Left colon (tissue), 2 donors: ENCODE measurements around the gene BACH2. TPM values are rescaled to one million over a fixed set of nuclear protein-coding genes. Genes with fewer than 3 reads are reported as not detected.

ENCODE experiments used
- ATAC-seq: fragments of 200-7000 bp; cut with Tn5 transposase; one replicate; pipeline ENCODE4 v1.9.1; 2020; ENCODE audit warnings: mild to moderate bottlenecking, moderate library complexity
- DNase-seq, 2 donors: peaks; one replicate each; pipeline ENCODE4 v3.0.0-alpha.2; 2020
- intact Hi-C, 2 donors: fragments of 100-400 bp; cut with DNase I in 1 of 2; cut with micrococcal nuclease in 1 of 2; formaldehyde crosslinking; loops; one replicate each; pipeline versions ENCODE4 v1.11.2 to v1.14.0; 2022; cut with DNase I, micrococcal nuclease
- total RNA-seq, 2 donors: library from RNA; stranded (reverse); fragmentation: NEBNext Ultra II Directional; extraction: Animal tissue kit (Norgen Biotek cat#: 25700); gene quantifications; one replicate each; pipeline ENCODE4 v1.2.1, GENCODE V29; 2021
- donor health status: DM: no; HTN: no; CAD: no.
- donor health status: DM: yes; HTN: yes; CAD: no.

The BACH2 gene
- total RNA-seq, 2 donors from 2014 or later: 0.67 to 1.3 TPM

DNA sequence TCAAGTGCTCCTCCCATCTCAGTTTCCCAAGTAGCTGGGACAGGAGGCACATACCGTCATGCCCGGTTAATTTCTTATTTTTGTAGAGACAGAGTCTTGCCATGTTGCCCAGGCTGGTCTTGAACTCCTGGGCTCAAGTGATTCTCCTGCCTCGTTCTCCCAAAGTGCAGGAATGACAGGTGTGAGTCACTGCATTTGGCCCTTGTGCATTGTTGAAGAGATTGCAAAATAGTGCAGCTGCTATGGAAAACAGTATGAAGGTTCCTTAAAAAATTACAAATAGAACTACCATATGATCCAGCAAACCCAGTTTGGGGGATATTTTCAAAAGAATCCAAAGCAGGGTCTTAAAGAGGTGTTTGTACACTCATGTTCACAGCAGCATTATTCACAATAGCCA lies 333.3 kb downstream of the BACH2 start:
- no peak for ATAC-seq
- intact Hi-C loops: no loop called here
- no peak for DNase-seq

- no peak for DNase-seq
- intact Hi-C loops: no loop called here
- ATAC-seq: no peak
These were observed 335.2 kb downstream of the BACH2 start for GRCh38 chr6:89961481-89961880.

DNA sequence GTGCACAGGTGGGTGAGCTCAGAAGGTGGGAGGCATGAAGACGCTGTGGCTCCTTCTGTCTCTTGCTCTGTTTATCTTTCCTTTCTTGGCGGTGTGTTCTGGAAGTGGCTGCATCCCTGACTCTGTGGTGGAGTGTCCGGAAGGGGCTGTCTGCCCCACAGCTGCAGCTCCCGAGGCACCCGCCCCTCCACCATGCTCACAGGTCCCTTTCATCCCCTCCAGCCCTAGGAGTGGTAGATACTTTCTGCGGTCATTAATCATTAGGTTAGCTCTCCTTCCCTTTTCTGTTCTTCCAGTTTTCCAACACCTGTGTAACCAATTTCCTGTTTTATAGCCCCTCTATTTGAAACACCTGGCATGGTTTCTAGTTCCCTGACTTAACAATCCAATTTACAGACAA lies 336.8 kb downstream of the BACH2 start:
- intact Hi-C loops: no loop called here

DNA sequence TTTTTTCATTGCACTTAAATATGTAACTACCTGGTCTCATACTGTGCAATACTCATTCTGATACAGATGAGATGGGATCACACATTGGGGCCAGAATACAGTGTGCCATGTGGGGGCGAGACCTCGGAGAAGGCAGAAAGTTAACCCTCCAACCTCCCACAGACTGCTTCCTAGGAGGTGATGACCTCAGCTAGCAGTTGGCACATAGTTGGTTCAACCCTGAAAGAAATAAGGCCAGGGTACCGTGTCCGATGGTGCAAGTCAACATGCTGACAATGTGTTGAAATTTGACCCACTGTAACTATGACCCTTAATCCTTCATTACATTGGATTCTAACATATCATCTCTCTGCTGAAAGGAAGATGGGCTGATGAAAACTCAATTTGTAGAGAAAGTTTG lies 340.5 kb downstream of the BACH2 start:
- intact Hi-C loops: no loop called here

More for the DNA sequence above, 336.8 kb downstream of the BACH2 start:
- DNase-seq (no peak), ATAC-seq (no peak)

GRCh38 chr6:89955364-89955763 lies 341.3 kb downstream of the BACH2 start:
- intact Hi-C loops: no loop called here
- ATAC-seq (no peak), DNase-seq (no peak)

More for the DNA sequence above, 340.5 kb downstream of the BACH2 start:
- ATAC-seq (no peak), DNase-seq (no peak)

DNA sequence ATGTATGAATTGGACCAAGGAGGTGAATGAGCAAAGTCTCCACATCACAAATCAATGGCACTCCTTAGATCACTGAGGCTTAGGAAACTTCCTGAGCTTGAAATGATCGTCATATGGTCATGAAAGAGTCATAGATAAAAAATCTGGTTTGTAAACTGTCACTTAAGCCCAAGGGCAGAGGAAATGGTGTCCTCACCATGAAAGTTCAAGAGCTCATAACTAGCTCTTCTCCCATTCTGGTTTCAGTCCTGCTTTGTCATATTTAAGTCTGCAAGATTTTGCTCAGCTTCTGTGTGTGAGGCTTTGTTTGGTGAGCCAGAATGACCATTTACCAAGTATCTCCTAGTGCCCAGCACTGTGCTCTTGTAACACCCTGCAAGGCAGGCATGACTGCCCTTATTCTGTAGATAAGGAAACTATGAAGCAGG lies 341.9 kb downstream of the BACH2 start:
- ATAC-seq (no peak), DNase-seq (no peak)
- intact Hi-C loops: loop anchor here in 1 of 2 donors (5.0 kb wide), 1 partner anchor 438 kb away; no protein-coding TSS in a partner anchor

DNA sequence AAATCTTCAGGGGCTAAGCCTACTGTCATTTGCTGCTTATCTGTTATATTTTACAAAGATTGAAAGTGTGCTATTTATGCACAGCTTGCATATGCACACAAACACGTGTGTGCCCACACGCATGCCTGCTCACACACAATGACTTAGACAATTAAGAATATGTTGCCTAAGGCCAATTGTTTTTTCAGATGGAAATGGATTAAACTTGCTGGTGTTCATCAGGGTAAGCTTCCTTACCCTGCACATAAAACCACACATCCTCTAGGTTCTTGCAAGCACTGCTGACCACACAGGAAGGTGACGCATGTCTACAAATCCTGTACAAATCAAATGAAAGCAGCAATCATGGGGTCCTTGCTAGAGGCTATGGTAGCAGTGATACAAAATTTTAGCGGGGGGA lies 344.0 kb downstream of the BACH2 start:
- ATAC-seq: no peak
- intact Hi-C loops: loop anchor here in 1 of 2 donors (5.0 kb wide), 1 partner anchor 440 kb away; no protein-coding TSS in a partner anchor
- DNase-seq: no peak

GRCh38 chr6:89952105-89952671 lies 344.5 kb downstream of the BACH2 start:
- ATAC-seq (no peak), DNase-seq (no peak)
- intact Hi-C loops: loop anchor here in 1 of 2 donors (5.0 kb wide), 1 partner anchor 440 kb away; no protein-coding TSS in a partner anchor

DNA sequence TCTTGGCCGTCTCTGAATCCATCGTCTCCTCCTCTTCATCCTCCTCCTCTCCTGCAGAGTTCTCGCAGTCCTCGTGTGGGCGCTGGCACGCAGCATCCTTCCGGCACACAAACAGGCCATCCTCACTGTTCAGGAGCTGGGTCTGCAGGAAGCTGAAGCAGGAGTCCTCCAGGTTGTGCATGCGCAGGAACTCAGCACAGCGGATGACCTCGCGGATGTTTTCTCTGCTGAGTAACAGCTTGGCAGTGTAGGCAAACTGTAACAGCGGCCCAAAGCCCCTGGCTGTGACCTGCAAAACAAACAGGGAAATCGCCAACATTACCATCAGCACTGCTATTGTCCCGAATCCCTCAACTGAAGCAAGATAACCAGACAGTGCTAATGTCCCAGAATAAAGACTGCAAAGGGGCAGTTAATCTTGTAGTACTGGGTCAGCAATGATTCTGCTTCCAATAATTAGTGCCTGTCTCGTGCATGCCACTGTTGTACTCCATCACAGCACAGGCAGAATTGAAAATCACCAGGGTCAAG lies 345.0 kb downstream of the BACH2 start:
- no peak for DNase-seq
- no peak for ATAC-seq
- intact Hi-C loops: loop anchor here in 1 of 2 donors (5.0 kb wide), 1 partner anchor 441 kb away; no protein-coding TSS in a partner anchor

- DNase-seq (no peak), ATAC-seq (no peak)
- intact Hi-C loops: loop anchor here in 1 of 2 donors (5.0 kb wide), 1 partner anchor 441 kb away; no protein-coding TSS in a partner anchor
These were observed 345.7 kb downstream of the BACH2 start for GRCh38 chr6:89950879-89951391.

- DNase-seq: no peak
- ATAC-seq: no peak
- intact Hi-C loops: loop anchor here in 1 of 2 donors (5.0 kb wide), 1 partner anchor 442 kb away; no protein-coding TSS in a partner anchor
These were observed 346.2 kb downstream of the BACH2 start for GRCh38 chr6:89950446-89950845.

GRCh38 chr6:89948876-89949275 lies 347.8 kb downstream of the BACH2 start:
- ATAC-seq: no peak
- intact Hi-C loops: no loop called here
- DNase-seq: no peak

DNA sequence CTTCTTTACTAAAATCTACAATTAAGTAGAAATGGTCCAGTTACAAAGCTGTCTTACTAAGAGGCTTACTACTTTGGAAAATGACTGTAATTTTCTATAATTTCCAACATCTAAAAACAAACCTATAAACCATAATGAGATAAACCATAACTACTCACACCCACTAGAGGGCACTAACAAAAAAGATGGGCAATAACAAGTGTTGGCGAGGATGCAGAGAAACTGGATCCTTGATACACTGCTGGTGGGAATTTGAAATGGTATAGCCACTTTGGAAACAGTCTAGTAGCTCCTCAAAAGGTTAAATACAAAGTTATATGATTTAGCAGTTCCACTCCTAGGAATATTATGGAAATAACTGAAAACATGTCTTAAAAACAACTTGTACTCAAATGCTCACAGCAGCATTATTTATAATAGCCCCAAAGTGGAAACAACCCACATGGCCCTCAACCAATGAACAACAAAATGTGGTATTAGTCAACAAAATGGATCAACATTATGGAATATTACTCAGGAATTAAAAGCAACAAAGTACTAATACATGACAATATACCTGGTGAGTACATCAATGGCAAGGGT lies 351.7 kb downstream of the BACH2 start:
- DNase-seq (no peak), ATAC-seq (no peak)
- intact Hi-C loops: loop anchor here in 1 of 2 donors (5.0 kb wide), 1 partner anchor 532 kb away; no protein-coding TSS in a partner anchor

DNA sequence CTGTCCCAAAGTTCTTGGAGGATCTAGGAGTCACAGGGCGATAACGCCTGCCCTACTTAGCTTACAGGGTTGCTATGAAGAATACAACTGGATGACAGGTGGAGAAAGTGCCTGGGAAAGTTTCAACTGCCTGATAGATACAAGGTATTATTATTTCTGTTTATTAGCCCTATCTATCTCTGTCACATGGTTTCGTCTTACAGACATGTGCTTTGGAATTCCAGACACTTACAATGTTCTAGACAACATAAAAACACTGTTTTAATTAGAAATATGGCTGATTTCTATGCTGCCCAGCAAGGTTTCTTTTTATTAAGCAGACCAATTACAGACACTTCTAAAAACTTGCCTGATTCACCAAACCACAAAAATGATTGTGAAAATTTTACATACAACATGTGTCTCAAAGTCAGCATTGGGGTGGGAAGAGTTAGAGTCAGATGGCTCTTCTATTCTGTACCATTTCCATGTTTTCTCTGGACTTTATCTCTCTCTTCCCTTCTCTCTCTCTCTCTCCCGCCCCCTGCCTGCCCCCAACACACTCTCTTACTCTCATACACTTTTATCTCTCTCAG lies 352.4 kb downstream of the BACH2 start:
- ATAC-seq (no peak), DNase-seq (no peak)
- intact Hi-C loops: loop anchor here in 1 of 2 donors (5.0 kb wide), 1 partner anchor 533 kb away; no protein-coding TSS in a partner anchor

DNA sequence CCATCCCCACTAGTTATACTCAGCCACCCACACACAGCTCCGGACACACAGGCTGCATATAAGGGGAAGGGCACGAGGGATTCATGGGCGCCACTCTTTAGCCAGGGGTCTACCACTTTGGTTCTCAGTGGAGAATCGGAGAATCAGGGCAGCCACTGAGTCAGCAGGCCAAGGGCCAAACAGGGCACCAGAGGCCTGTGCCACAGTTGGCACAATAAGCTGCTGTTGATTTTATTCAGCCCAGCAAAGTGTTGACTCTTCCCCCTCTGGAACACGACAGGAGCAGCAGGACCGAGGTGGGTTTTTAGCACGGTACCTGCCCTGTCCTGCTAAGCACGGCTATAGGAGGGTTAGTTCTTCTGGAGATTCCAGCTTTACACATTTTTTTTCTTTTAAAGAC lies 354.0 kb downstream of the BACH2 start:
- ATAC-seq: no peak
- no peak for DNase-seq
- intact Hi-C loops: loop anchor here in 1 of 2 donors (5.0 kb wide), 1 partner anchor 535 kb away; no protein-coding TSS in a partner anchor

DNA sequence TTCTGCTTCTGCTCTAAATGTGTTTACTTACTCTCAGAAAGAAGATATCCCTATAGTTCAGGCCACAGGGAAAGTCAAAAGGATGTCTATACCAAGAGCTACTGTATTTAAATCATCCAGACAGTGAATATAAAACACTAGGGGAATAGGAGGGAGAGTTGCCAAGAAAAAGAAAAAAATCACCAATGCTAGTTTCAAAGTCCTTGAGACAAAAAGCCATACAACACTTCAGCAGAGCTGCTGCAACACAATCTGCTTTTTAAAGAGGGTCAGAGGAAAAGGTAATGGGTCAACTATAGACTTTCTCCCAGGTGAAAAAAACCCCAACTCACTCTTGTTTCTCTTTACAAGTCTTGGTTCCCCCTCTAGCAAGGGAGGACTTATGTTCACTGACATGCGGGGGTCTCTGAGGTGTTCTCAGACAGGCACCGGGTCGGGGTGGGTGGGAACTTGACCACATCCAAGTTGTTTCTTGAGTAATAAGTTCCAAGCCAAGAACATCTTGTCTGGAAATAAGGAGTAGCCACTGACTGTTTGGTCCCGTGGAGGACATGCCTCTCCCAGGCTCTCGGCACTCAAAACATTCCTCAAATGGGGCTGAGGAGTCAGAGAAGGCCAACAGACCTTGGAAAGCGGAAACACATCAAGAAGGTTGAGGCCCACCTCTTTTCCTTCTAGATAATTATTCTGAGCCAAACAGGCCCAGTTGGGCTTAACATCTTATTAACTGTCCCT lies 354.7 kb downstream of the BACH2 start:
- ATAC-seq: no peak
- intact Hi-C loops: loop anchor here in 1 of 2 donors (5.0 kb wide), 1 partner anchor 535 kb away; no protein-coding TSS in a partner anchor
- no peak for DNase-seq

DNA sequence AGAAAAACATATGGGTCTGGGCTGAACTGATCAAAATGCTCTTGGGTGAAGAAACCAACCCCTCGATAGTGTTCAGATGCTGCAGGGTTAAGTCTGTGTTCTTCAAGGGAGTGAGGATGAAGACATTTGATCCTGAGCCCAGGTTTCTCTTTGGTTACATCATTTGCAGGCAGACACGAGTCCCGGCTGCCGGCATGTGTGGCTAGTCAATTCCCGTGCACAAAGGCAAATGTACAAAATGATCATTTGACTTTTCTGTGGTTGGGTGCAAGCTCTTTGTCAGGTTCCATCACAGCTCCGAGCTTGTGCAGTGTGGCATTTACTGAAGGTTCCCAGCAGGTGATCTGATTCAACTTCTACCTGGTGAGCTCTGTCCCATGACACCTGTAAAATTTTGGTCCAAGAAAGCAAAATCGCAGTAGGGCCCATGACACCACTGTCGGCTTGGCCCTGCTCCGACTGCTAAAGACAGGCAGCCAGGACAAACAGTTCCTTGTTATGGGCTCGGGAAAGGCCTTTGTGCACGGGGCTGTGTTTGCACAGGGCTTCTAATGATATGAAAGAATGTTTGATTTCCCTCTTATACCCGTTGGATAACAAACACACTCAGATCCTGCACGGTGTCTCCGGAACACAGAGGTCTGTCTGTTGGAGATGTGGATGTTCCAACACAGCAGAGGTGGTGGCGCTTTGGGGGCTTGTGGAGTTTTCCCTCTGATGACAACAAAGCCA lies 355.4 kb downstream of the BACH2 start:
- DNase-seq: peak; percentile 41 to 43
- intact Hi-C loops: loop anchor here in 1 of 2 donors (5.0 kb wide), 1 partner anchor 536 kb away; no protein-coding TSS in a partner anchor
- peak; percentile 89 for ATAC-seq
